ENCODE data around the gene EYA4.

DNA sequence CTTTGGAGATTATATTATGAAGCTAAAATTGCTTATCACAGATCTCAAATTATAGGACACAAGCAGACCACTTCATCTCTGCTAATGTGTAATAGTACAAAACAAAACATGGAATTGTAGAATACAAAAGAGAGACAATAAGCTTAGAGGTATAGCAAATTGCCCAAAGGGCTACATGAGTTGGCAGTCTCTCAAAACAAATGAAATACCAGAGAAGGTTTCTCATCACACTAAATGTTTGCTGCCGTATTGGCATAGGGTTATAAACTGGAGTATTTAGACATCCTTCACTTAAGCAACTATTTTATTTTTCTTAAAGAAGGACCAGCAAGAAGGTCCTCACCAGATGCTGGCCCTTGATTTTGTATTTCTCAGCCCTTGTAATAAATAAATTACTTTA is 5.9 kb upstream of the EYA4 start:
- no peak for TF ChIP-seq POLR2AphosphoS5 (IDR thresholded peaks at IDR 0.05; ENCODE audit: low read depth, low read length)
- no peak for TF ChIP-seq TAF1 (IDR thresholded peaks at IDR 0.05; ENCODE audit: borderline replicate concordance, low read depth, low read length)

Data from GM12892 (cell line).